ENCODE results near the gene CPEB4.

- TF ChIP-seq CTCF (IDR thresholded peaks at IDR 0.05) (no peak), ZFX (IDR thresholded peaks at IDR 0.05; ENCODE audit: borderline replicate concordance) (no peak)
These were observed 21.1 kb upstream of the CPEB4 start for GRCh38 chr5:173866858-173867679.
